H1 (cell line): ENCODE measurements around the gene TRIM14. TPM values are rescaled to one million over a fixed set of nuclear protein-coding genes. Genes with fewer than 3 reads are reported as not detected.

Experiments used
- CTCF ChIA-PET: fragments of 300-600 bp; sonication (Branson Sonifier 250); formaldehyde crosslinking; loops from one replicate; lab custom pipeline; 2021; ENCODE audit not compliant: partially characterized antibody; lab: Charles Lee
- POLR2A ChIA-PET: fragments of 300-600 bp; sonication (Branson Sonifier 250); formaldehyde crosslinking; loops from one replicate; lab custom pipeline; 2021; ENCODE audit warnings: inconsistent platforms; ENCODE audit not compliant: partially characterized antibody; lab: Charles Lee
- DNase-seq, 2 experiments: peaks; one replicate each; pipeline versions ENCODE4 v3.0.0 to v3.0.0-alpha.2; 2010 to 2022; ENCODE audit warnings: low spot score in 2 of 2, low read depth in 1 of 2, mixed read lengths in 1 of 2
- FAIRE-seq: peaks from 2 replicates; lab custom pipeline; 2011; peaks lifted over from hg19 to GRCh38; lab: Jason Lieb, UNC
- H2AFZ ChIP-seq: 2 replicates; pipeline ENCODE4 v1.8.1; 2012; ENCODE audit warnings: low read length, inconsistent platforms
- H2AK5ac ChIP-seq: 2 replicates; pipeline ENCODE4 v1.6.1; 2013; ENCODE audit warnings: low read depth, low read length
- H2BK120ac ChIP-seq: replicated peaks from 2 replicates; pipeline ENCODE3; 2013; ENCODE audit warnings: low read depth, low read length, inconsistent platforms
- H2BK12ac ChIP-seq: 2 replicates; pipeline ENCODE4 v1.6.1; 2013; ENCODE audit warnings: low read depth, low read length
- H2BK15ac ChIP-seq: 2 replicates; pipeline ENCODE4 v1.6.1; 2013; ENCODE audit warnings: low read length
- H2BK20ac ChIP-seq: 2 replicates; pipeline ENCODE4 v1.6.1; 2013; ENCODE audit warnings: low read length
- H2BK5ac ChIP-seq: 2 replicates; pipeline ENCODE4 v1.6.1; 2013; ENCODE audit warnings: low read depth, low read length
- H3K14ac ChIP-seq: 2 replicates; pipeline ENCODE4 v1.6.1; 2013; ENCODE audit warnings: inconsistent platforms; ENCODE audit not compliant: insufficient read length
- H3K18ac ChIP-seq: 2 replicates; pipeline ENCODE4 v1.6.1; 2013; ENCODE audit warnings: low read length; ENCODE audit errors: extremely low read depth
- H3K23ac ChIP-seq: 2 replicates; pipeline ENCODE4 v1.6.1; 2013; ENCODE audit warnings: inconsistent platforms; ENCODE audit not compliant: insufficient read length
- H3K23me2 ChIP-seq: 2 replicates; pipeline ENCODE4 v1.6.1; 2013; ENCODE audit warnings: low read depth, low read length
- H3K27ac ChIP-seq: 2 replicates; pipeline ENCODE4 v1.6.1; 2011; ENCODE audit warnings: low read depth, low read length, inconsistent platforms
- H3K27me3 ChIP-seq, 4 experiments: replicated peaks in 1 of 4; 1 replicate in 1 of 4; 2 replicates in 3 of 4; pipeline versions ENCODE4 v1.6.1 to v1.8.1; 2011 to 2013; ENCODE audit warnings: low read length in 3 of 4, mild to moderate bottlenecking in 3 of 4, inconsistent platforms in 2 of 4, mixed read lengths in 2 of 4, moderate library complexity in 1 of 4; ENCODE audit not compliant: control insufficient read depth in 3 of 4, insufficient read depth in 3 of 4; ENCODE audit errors: extremely low read depth in 1 of 4
- H3K36me3 ChIP-seq, 4 experiments: 2 replicates each; pipeline versions ENCODE4 v1.6.1 to v1.8.1; 2011 to 2013; ENCODE audit warnings: mild to moderate bottlenecking in 4 of 4, low read length in 3 of 4, moderate library complexity in 2 of 4, control low read depth in 1 of 4, inconsistent platforms in 1 of 4; ENCODE audit not compliant: insufficient read depth in 4 of 4, control insufficient read depth in 2 of 4
- H3K4ac ChIP-seq: replicated peaks from 2 replicates; pipeline ENCODE3; 2013; ENCODE audit warnings: low read length, low read depth, mixed read lengths, inconsistent platforms; ENCODE audit not compliant: insufficient read length
- H3K4me1 ChIP-seq, 4 experiments: replicated peaks in 1 of 4; 1 replicate in 1 of 4; 2 replicates in 3 of 4; pipeline versions ENCODE4 v1.6.1 to v1.8.1; 2011 to 2013; ENCODE audit warnings: low read length in 3 of 4, inconsistent platforms in 2 of 4, mixed read lengths in 1 of 4; ENCODE audit not compliant: insufficient read depth in 4 of 4, control insufficient read depth in 3 of 4
- H3K4me2 ChIP-seq, 2 experiments: 2 replicates each; pipeline versions ENCODE4 v1.6.1 to v1.8.1; 2011 to 2013; ENCODE audit warnings: low read depth in 2 of 2, low read length in 2 of 2, control low read depth in 1 of 2, inconsistent platforms in 1 of 2, mild to moderate bottlenecking in 1 of 2; ENCODE audit not compliant: insufficient read depth in 1 of 2
- H3K4me3 ChIP-seq, 4 experiments: fragments of 200-600, 300-600 bp in 1 of 4; sonication (generic), shearing (Covaris generic), sonication (Bioruptor Twin) in 1 of 4; 2 replicates each; pipeline versions ENCODE4 v1.5.1 to v1.8.1; 2011 to 2016; ENCODE audit warnings: low read length in 4 of 4, low read depth in 3 of 4, control low read depth in 2 of 4, inconsistent platforms in 2 of 4, mild to moderate bottlenecking in 2 of 4, mixed read lengths in 1 of 4, moderate library complexity in 1 of 4; ENCODE audit not compliant: insufficient read depth in 2 of 4; ENCODE audit errors: extremely low read depth in 1 of 4
- H3K56ac ChIP-seq: replicated peaks from 2 replicates; pipeline ENCODE3; 2013; ENCODE audit warnings: low read depth, mild to moderate bottlenecking, mixed read lengths, low read length, inconsistent platforms; ENCODE audit not compliant: insufficient read length
- H3K79me1 ChIP-seq: 2 replicates; pipeline ENCODE4 v1.6.1; 2013; ENCODE audit warnings: low read depth, low read length, control low read depth
- H3K79me2 ChIP-seq, 2 experiments: 2 replicates each; pipeline versions ENCODE4 v1.6.1 to v1.8.1; 2012 to 2013; ENCODE audit warnings: low read length in 2 of 2, mild to moderate bottlenecking in 2 of 2, inconsistent platforms in 1 of 2; ENCODE audit not compliant: insufficient read depth in 2 of 2, control insufficient read depth in 1 of 2
- H3K9ac ChIP-seq, 4 experiments: replicated peaks in 1 of 4; 1 replicate in 1 of 4; 2 replicates in 3 of 4; pipeline versions ENCODE4 v1.6.1 to v1.8.1; 2011 to 2013; ENCODE audit warnings: low read depth in 3 of 4, low read length in 3 of 4, control low read depth in 2 of 4, mild to moderate bottlenecking in 2 of 4, moderate library complexity in 2 of 4, inconsistent platforms in 1 of 4; ENCODE audit errors: extremely low read depth in 1 of 4
- H3K9me3 ChIP-seq, 2 experiments: 2 replicates each; pipeline versions ENCODE4 v1.6.1 to v1.8.1; 2012 to 2013; ENCODE audit warnings: mild to moderate bottlenecking in 2 of 2, moderate library complexity in 2 of 2, control low read depth in 1 of 2, inconsistent platforms in 1 of 2, low read depth in 1 of 2, low read length in 1 of 2, mixed read lengths in 1 of 2; ENCODE audit not compliant: insufficient read depth in 2 of 2
- H4K20me1 ChIP-seq, 2 experiments: replicated peaks in 1 of 2; 2 replicates each; pipeline versions ENCODE3 to v1.8.1; 2011 to 2013; ENCODE audit warnings: inconsistent platforms in 2 of 2, low read length in 2 of 2, mild to moderate bottlenecking in 1 of 2; ENCODE audit not compliant: insufficient read depth in 2 of 2, control insufficient read depth in 1 of 2
- H4K5ac ChIP-seq: 2 replicates; pipeline ENCODE4 v1.6.1; 2013; ENCODE audit warnings: low read length, low read depth, mixed read lengths, inconsistent platforms; ENCODE audit not compliant: insufficient read length
- H4K8ac ChIP-seq: 2 replicates; pipeline ENCODE4 v1.8.0; 2013; ENCODE audit warnings: mild to moderate bottlenecking, moderate library complexity, low read length, inconsistent platforms; ENCODE audit not compliant: insufficient read depth; ENCODE audit errors: extremely low read depth
- H4K91ac ChIP-seq: replicated peaks from 2 replicates; pipeline ENCODE3; 2013; ENCODE audit warnings: low read length, mixed read lengths, inconsistent platforms; ENCODE audit not compliant: insufficient read length
- BACH1 ChIP-seq: IDR thresholded peaks from 2 replicates; pipeline ENCODE4 v1.6.1; 2012; ENCODE audit warnings: low read length, improper control_type of control experiment
- CHD1 ChIP-seq: IDR thresholded peaks from 2 replicates; pipeline ENCODE4 v1.6.1; 2012; ENCODE audit warnings: low read depth, low read length, improper control_type of control experiment
- E2F6 ChIP-seq: IDR thresholded peaks from 2 replicates; pipeline ENCODE4 v1.6.1; 2012; ENCODE audit warnings: inconsistent platforms
- JUND ChIP-seq: IDR thresholded peaks from 2 replicates; pipeline ENCODE4 v1.6.1; 2011; ENCODE audit warnings: mild to moderate bottlenecking, improper control_type of control experiment, low read length
- KDM5A ChIP-seq: fragments of 200-600 bp; IDR thresholded peaks from 2 replicates; pipeline ENCODE4 v1.7.1; 2012; ENCODE audit warnings: mild to moderate bottlenecking, low read length, inconsistent platforms, mixed read lengths
- NRF1 ChIP-seq: IDR thresholded peaks from 2 replicates; pipeline ENCODE4 v1.6.1; 2011; ENCODE audit warnings: mild to moderate bottlenecking, low read depth, low read length, improper control_type of control experiment
- POLR2A ChIP-seq, 2 experiments: IDR thresholded peaks; 1 replicate in 1 of 2; 2 replicates in 1 of 2; pipeline ENCODE4 v1.6.1; 2011; ENCODE audit warnings: low read depth in 2 of 2, low read length in 2 of 2, mild to moderate bottlenecking in 2 of 2; ENCODE audit errors: control extremely low read depth in 1 of 2
- POLR2AphosphoS5 ChIP-seq: IDR thresholded peaks from 2 replicates; pipeline ENCODE4 v1.6.1; 2011; ENCODE audit warnings: low read depth, low read length
- RFX5 ChIP-seq: IDR thresholded peaks from 2 replicates; pipeline ENCODE4 v1.6.1; 2011; ENCODE audit warnings: low read depth, low read length, improper control_type of control experiment, borderline replicate concordance
- SIRT6 ChIP-seq: IDR thresholded peaks from one replicate; pipeline ENCODE4 v1.7.1; 2012; ENCODE audit warnings: low read length, inconsistent platforms
- SIX5 ChIP-seq: IDR thresholded peaks from 2 replicates; pipeline ENCODE4 v1.6.1; 2011; ENCODE audit warnings: mild to moderate bottlenecking, low read depth, low read length
- WGBS, 2 experiments: shearing (Covaris generic) in 1 of 2; methylation state at CpG; one replicate each; pipeline versions ENCODE4 v1.1.6 to v1.1.7; 2013 to 2015; ENCODE audit warnings: low lambda C conversion rate in 2 of 2, mixed read lengths in 2 of 2, inconsistent platforms in 1 of 2, low coverage in 1 of 2, missing lambda C conversion rate in 1 of 2; ENCODE audit not compliant: insufficient replicate concordance in 2 of 2, insufficient coverage in 1 of 2, insufficient read length in 1 of 2; ENCODE audit errors: extremely low coverage in 1 of 2, missing lambda C conversion rate in 1 of 2; 5-methylcytosine and 5-hydroxymethylcytosine counted together
- polyA plus RNA-seq, 7 experiments: library from polyadenylated mRNA; depleted of rRNA in 3 of 7; stranded (reverse) in 5 of 7; unstranded in 2 of 7; fragments of >200 nt in 5 of 7; fragments of 200-250 nt in 2 of 7; gene quantifications; 1 replicate in 5 of 7; 2 replicates in 1 of 7; 4 replicates in 1 of 7; pipeline versions ENCODE4 v1.2.1 to v1.2.3, GENCODE V29; 2011 to 2013; ENCODE audit warnings: missing spikeins in 2 of 7, mixed read lengths in 2 of 7
- total RNA-seq: library from RNA; stranded (reverse); fragmentation: NEBNext Ultra II Directional; extraction: Animal tissue kit (Norgen Biotek cat#: 25700); gene quantifications from 2 replicates; pipeline ENCODE4 v1.2.1, GENCODE V29; 2021
- TF ChIP-seq, protein P1 (sequence below): IDR thresholded peaks from 2 replicates; pipeline ENCODE4 v1.6.1; 2011; ENCODE audit warnings: low read length, improper control_type of control experiment

TRIM14 gene
- total and polyA plus RNA-seq, 2 of the 8 experiments (the other 6 are each of a cell fraction or from before 2014, with no cell fraction given): 9.2 to 19.4 TPM

DNA sequence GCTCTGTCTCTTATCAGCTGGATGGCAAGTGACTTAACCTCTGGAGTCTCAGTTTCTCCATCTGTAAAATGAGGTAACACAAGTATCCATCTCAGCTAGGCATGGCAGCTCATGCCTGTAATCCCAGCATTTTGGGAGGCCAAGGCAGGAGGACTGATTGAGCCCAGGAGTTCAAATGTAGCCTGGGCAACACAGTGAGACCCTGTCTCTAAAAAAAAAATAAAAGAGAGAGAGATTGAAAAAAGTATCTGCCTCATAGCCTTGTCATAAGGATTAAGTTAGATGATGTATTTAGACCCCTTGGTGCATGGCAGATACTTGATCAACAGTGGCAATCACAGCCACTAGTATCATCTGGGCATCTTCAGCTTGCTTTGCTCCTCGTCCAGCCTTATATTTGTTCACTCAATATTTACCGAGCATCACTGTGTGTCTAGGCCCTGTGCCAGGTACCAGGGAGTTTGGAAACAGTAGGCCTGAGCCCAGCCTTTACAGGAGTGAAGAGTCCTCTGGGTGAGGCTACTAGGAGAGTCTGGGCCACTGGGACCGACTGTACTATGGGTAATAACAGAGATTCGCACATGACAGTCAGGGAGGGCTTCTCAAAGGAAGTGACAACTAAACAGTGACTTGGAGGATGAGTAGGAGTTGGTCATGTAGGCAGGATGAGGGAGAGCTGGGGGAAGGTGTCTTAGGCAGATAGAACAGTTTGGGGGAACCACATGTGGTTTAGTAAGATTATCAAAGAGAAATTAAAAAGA is 39.2 kb upstream of the TRIM14 start:
- Histone ChIP-seq H4K91ac (no peak overlapping the region), H3K23ac (no peak overlapping the region), H3K4ac (no peak overlapping the region), H3K79me1 (peaks cover 6% of the 10 kb centered on the region), H3K56ac (no peak overlapping the region), H2BK120ac (no peak overlapping the region), H3K9me3 (no peaks in the 10 kb centered on the region), H3K4me1 (no peaks in the 10 kb centered on the region; a peak in 1 of 7 replicates), H2BK5ac (no peak overlapping the region), H3K18ac (no peak overlapping the region), H3K9ac (no peak overlapping the region), H3K23me2 (no peaks in the 10 kb centered on the region), H3K27me3 (peaks cover 0 to 2% (median 0%) of the 10 kb centered on the region in 4 experiments; a peak in 1 of 7 replicates), H2BK15ac (no peak overlapping the region), H3K14ac (no peak overlapping the region), H4K5ac (no peak overlapping the region), H3K79me2 (no peaks in the 10 kb centered on the region), H4K8ac (no peak overlapping the region), H3K4me3 (no peak overlapping the region), H4K20me1 (peaks cover 3 to 8% of the 10 kb centered on the region in 2 experiments), H2BK20ac (no peak overlapping the region), H2AFZ (no peak overlapping the region), H2AK5ac (no peak overlapping the region), H3K27ac (no peak overlapping the region), H2BK12ac (no peak overlapping the region), H3K4me2 (no peak overlapping the region), H3K36me3 (peaks cover 0 to 4% (median 0%) of the 10 kb centered on the region in 4 experiments; a peak in 2 of 8 replicates)
- FAIRE-seq (no peak), DNase-seq (no peak)
- 91% methylated on average over 4 of the region's 4 CpGs; no CpG with 5 or more reads in 1 of the 2 experiments for WGBS, 2 experiments
- POLR2A ChIA-PET: interaction anchor here (1.4 kb wide), 1 partner anchor 9 kb away, joined by 3 read pairs; no protein-coding TSS in a partner anchor
- CTCF ChIA-PET: interaction anchor here (0.9 to 1.1 kb wide), 5 partner anchors 9 to 105 kb away, joined by 3 to 5 read pairs (median 4); no protein-coding TSS in a partner anchor
- TF ChIP-seq, protein P1, sequence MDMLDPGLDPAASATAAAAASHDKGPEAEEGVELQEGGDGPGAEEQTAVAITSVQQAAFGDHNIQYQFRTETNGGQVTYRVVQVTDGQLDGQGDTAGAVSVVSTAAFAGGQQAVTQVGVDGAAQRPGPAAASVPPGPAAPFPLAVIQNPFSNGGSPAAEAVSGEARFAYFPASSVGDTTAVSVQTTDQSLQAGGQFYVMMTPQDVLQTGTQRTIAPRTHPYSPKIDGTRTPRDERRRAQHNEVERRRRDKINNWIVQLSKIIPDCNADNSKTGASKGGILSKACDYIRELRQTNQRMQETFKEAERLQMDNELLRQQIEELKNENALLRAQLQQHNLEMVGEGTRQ: no peak
- TF ChIP-seq POLR2AphosphoS5 (no peak), KDM5A (no peak), SIX5 (no peak), E2F6 (no peak), CHD1 (no peak), JUND (no peak), NRF1 (no peak), SIRT6 (no peak), BACH1 (no peak), RFX5 (no peak), POLR2A (IDR thresholded peaks at IDR 0.05; ENCODE audit: control extremely low read depth in 1 of 2, low read depth in 2 of 2, low read length in 2 of 2) (no peak)
